WTC11 (cell line): ENCODE results near the gene AMOTL1. TPM values are rescaled to one million over a fixed set of nuclear protein-coding genes. Genes with fewer than 3 reads are reported as not detected.

Source experiments
- ATAC-seq: fragments of 200-7000 bp; cut with Tn5 transposase; 2 replicates; pipeline ENCODE4 v1.10.0; 2021; ENCODE audit warnings: mild to moderate bottlenecking, moderate library complexity
- CTCF ChIA-PET: fragments of 300-600 bp; sonication (Branson Sonifier 250); formaldehyde crosslinking; loops from one replicate; lab custom pipeline; 2021; ENCODE audit warnings: antibody characterized with exemption; lab: Charles Lee
- POLR2A ChIA-PET: fragments of 350-600 bp; sonication (Branson Sonifier 250); formaldehyde crosslinking; loops from one replicate; lab custom pipeline; 2021; ENCODE audit warnings: antibody characterized with exemption; lab: Charles Lee
- DNase-seq: peaks from one replicate; pipeline ENCODE4 v3.0.0; 2021; ENCODE audit warnings: low spot score
- H3K27ac Mint-ChIP-seq: 2 replicates; pipeline ENCODE4 v1.8.0; 2021; ENCODE audit warnings: mixed read lengths
- H3K27me3 Mint-ChIP-seq: 2 replicates; pipeline ENCODE4 v1.8.0; 2021; ENCODE audit warnings: low read depth, mild to moderate bottlenecking, moderate library complexity, mixed read lengths
- H3K36me3 Mint-ChIP-seq: 2 replicates; pipeline ENCODE4 v1.8.0; 2021; ENCODE audit warnings: mixed read lengths
- H3K4me1 Mint-ChIP-seq: 2 replicates; pipeline ENCODE4 v1.8.0; 2022; ENCODE audit warnings: mixed read lengths
- H3K4me3 Mint-ChIP-seq: 2 replicates; pipeline ENCODE4 v1.8.0; 2021; ENCODE audit warnings: mild to moderate bottlenecking, moderate library complexity, mixed read lengths
- H3K9me3 Mint-ChIP-seq: 2 replicates; pipeline ENCODE4 v1.8.0; 2021; ENCODE audit warnings: mixed read lengths
- GTF2I ChIP-seq: fragments of 250-450 bp; sonication (Bioruptor Pico); conservative IDR thresholded peaks from 2 replicates; pipeline ENCODE4 v1.4.0; 2021; ENCODE audit warnings: mild to moderate bottlenecking
- IRF1 ChIP-seq: sonication (generic); formaldehyde crosslinking; IDR thresholded peaks from 2 replicates; pipeline ENCODE4 v1.8.0; 2023; ENCODE audit warnings: missing genetic modification reagents
- MLX ChIP-seq: sonication (generic); formaldehyde crosslinking; IDR thresholded peaks from 2 replicates; pipeline ENCODE4 v1.8.1; 2023; ENCODE audit warnings: mild to moderate bottlenecking, missing genetic modification reagents, moderate library complexity
- MYBL2 ChIP-seq: sonication (generic); formaldehyde crosslinking; IDR thresholded peaks from 2 replicates; pipeline ENCODE4 v1.8.1; 2023; ENCODE audit warnings: mild to moderate bottlenecking, moderate library complexity, missing genetic modification reagents
- NFE2L1 ChIP-seq: sonication (generic); formaldehyde crosslinking; IDR thresholded peaks from 2 replicates; pipeline ENCODE4 v1.8.1; 2023; ENCODE audit warnings: missing genetic modification reagents
- NR1H2 ChIP-seq: sonication (generic); formaldehyde crosslinking; IDR thresholded peaks from 2 replicates; pipeline ENCODE4 v1.9.0; 2021; ENCODE audit warnings: mild to moderate bottlenecking, moderate library complexity, missing genetic modification reagents
- NR2C2 ChIP-seq: sonication (generic); formaldehyde crosslinking; IDR thresholded peaks from 2 replicates; pipeline ENCODE4 v1.8.0; 2022; ENCODE audit warnings: mild to moderate bottlenecking, missing genetic modification reagents
- OVOL2 ChIP-seq: fragments of 250-450 bp; sonication (Bioruptor Pico); IDR thresholded peaks from 2 replicates; pipeline ENCODE4 v1.9.0; 2021; ENCODE audit warnings: mild to moderate bottlenecking, borderline replicate concordance
- TCF7 ChIP-seq: sonication (generic); formaldehyde crosslinking; IDR thresholded peaks from 2 replicates; pipeline ENCODE4 v1.8.0; 2022; ENCODE audit warnings: mild to moderate bottlenecking, low read depth, missing genetic modification reagents, moderate library complexity
- ZMAT4 ChIP-seq: fragments of 250-450 bp; sonication (Bioruptor Pico); IDR thresholded peaks from 2 replicates; pipeline ENCODE4 v1.9.0; 2021; ENCODE audit warnings: mild to moderate bottlenecking
- ZNF281 ChIP-seq: sonication (generic); formaldehyde crosslinking; IDR thresholded peaks from 2 replicates; pipeline ENCODE4 v1.8.0; 2023; ENCODE audit warnings: mild to moderate bottlenecking, missing genetic modification reagents
- ZNF423 ChIP-seq: fragments of 250-450 bp; sonication (Bioruptor Pico); IDR thresholded peaks from 2 replicates; pipeline ENCODE4 v2.1.2; 2022; ENCODE audit warnings: mild to moderate bottlenecking, moderate library complexity
- ZNF425 ChIP-seq: fragments of 250-450 bp; sonication (Bioruptor Pico); conservative IDR thresholded peaks from 2 replicates; pipeline ENCODE4 v1.9.0; 2021; ENCODE audit warnings: mild to moderate bottlenecking
- total RNA-seq: library from RNA; stranded (reverse); gene quantifications from 3 replicates; pipeline ENCODE4 v1.2.3, GENCODE V29; 2021
- TF ChIP-seq, protein P1 (sequence below): sonication (generic); formaldehyde crosslinking; IDR thresholded peaks from 2 replicates; pipeline ENCODE4 v1.8.1; 2022; ENCODE audit warnings: missing genetic modification reagents, borderline replicate concordance
- TF ChIP-seq, protein P2 (sequence below): sonication (generic); formaldehyde crosslinking; IDR thresholded peaks from 2 replicates; pipeline ENCODE4 v1.8.1; 2023; ENCODE audit warnings: mild to moderate bottlenecking, missing genetic modification reagents, borderline replicate concordance

Gene AMOTL1
- total RNA-seq, 1 experiment from 2014 or later, result 39.8 TPM

DNA sequence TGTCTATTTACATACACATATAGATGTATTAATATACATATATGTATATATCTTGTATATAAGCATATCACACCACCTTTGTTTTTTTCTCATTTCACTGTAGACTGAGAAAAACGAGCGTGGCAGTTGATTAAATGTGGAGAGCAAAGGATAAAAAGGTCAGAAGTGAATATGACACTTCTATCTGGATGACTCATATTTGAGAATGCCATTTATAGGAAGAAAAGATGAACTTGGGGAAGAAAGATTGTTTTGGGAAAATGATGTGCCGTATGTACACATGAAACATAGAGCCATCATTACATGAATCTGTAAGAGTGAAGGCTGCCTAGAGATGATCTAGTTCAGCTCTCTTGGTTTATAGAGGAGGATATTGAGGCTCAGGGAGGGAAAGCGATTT is 28.7 kb downstream of the AMOTL1 start (continued):
- TF ChIP-seq OVOL2 (CRISPR knock-in tag), result no peak

- H3K9me3 Mint-ChIP-seq, result no peaks in the 10 kb centered on the region
Observed at GRCh38 chr11:94799726-94800125, 31.6 kb downstream of the AMOTL1 start.

More at GRCh38 chr11:94799726-94800125, 31.6 kb downstream of the AMOTL1 start:
- POLR2A ChIA-PET, result no interaction called here
- no peak for ATAC-seq
- Mint-ChIP-seq H3K4me1 (peaks cover 2% of the 10 kb centered on the region), H3K4me3 (no peak overlapping the region), H3K27ac (no peak overlapping the region), H3K27me3 (no peaks in the 10 kb centered on the region), H3K36me3 (peaks cover 25% of the 10 kb centered on the region)
- TF ChIP-seq ZNF423 (no peak), ZNF425 (CRISPR knock-in tag) (no peak), MYBL2 (CRISPR knock-in tag) (no peak), ZMAT4 (CRISPR knock-in tag) (no peak), NR2C2 (CRISPR knock-in tag) (no peak), IRF1 (no peak), NFE2L1 (CRISPR knock-in tag) (no peak), ZNF281 (CRISPR knock-in tag) (no peak), NR1H2 (CRISPR knock-in tag) (no peak), MLX (CRISPR knock-in tag) (no peak), GTF2I (CRISPR knock-in tag) (no peak), TCF7 (CRISPR knock-in tag) (no peak)
- TF ChIP-seq, protein P1, sequence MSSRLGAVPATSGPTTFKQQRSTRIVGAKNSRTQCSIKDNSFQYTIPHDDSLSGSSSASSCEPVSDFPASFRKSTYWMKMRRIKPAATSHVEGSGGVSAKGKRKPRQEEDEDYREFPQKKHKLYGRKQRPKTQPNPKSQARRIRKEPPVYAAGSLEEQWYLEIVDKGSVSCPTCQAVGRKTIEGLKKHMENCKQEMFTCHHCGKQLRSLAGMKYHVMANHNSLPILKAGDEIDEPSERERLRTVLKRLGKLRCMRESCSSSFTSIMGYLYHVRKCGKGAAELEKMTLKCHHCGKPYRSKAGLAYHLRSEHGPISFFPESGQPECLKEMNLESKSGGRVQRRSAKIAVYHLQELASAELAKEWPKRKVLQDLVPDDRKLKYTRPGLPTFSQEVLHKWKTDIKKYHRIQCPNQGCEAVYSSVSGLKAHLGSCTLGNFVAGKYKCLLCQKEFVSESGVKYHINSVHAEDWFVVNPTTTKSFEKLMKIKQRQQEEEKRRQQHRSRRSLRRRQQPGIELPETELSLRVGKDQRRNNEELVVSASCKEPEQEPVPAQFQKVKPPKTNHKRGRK (CRISPR knock-in tag), result no peak
- TF ChIP-seq, protein P2, sequence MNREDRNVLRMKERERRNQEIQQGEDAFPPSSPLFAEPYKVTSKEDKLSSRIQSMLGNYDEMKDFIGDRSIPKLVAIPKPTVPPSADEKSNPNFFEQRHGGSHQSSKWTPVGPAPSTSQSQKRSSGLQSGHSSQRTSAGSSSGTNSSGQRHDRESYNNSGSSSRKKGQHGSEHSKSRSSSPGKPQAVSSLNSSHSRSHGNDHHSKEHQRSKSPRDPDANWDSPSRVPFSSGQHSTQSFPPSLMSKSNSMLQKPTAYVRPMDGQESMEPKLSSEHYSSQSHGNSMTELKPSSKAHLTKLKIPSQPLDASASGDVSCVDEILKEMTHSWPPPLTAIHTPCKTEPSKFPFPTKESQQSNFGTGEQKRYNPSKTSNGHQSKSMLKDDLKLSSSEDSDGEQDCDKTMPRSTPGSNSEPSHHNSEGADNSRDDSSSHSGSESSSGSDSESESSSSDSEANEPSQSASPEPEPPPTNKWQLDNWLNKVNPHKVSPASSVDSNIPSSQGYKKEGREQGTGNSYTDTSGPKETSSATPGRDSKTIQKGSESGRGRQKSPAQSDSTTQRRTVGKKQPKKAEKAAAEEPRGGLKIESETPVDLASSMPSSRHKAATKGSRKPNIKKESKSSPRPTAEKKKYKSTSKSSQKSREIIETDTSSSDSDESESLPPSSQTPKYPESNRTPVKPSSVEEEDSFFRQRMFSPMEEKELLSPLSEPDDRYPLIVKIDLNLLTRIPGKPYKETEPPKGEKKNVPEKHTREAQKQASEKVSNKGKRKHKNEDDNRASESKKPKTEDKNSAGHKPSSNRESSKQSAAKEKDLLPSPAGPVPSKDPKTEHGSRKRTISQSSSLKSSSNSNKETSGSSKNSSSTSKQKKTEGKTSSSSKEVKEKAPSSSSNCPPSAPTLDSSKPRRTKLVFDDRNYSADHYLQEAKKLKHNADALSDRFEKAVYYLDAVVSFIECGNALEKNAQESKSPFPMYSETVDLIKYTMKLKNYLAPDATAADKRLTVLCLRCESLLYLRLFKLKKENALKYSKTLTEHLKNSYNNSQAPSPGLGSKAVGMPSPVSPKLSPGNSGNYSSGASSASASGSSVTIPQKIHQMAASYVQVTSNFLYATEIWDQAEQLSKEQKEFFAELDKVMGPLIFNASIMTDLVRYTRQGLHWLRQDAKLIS (CRISPR knock-in tag), result no peak
- no peak for DNase-seq
- CTCF ChIA-PET, result no interaction called here
